ENCODE results near the gene BDH1.

DNA sequence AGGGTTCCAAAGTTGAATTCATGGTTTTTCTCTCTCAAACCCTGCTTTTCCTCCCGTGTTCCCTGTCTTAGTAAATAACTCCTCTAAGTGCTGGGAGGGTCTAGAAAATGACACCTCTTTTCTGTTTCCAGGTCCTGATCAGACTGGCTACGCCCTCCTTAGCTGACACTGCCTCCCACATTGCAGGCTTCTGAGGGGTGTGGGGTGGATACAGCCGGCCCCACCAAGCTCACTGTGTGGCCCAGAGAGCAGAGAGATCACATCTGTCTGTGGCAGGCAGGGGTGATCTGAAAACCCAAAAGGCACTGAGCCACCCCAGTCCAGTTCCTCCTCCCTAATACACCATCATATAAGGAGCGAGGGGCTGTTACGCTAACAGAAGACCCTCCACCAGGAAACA, 62.7 kb downstream of the BDH1 start:
- TF ChIP-seq POLR2A (IDR thresholded peaks at IDR 0.05) = no peak
- no peak for TF ChIP-seq CTCF (IDR thresholded peaks at IDR 0.05)
